PC-3 (cell line): Measurements from ENCODE around the gene CHRNB4. TPM values are rescaled to one million over a fixed set of nuclear protein-coding genes. Genes with fewer than 3 reads are reported as not detected.

Source experiments
- ATAC-seq: fragments of 200-7000 bp; cut with Tn5 transposase; 2 replicates; pipeline ENCODE4 v1.9.1; 2020; ENCODE audit warnings: mild to moderate bottlenecking, moderate library complexity
- BruUV-seq: library from RNA; stranded (reverse); fragments of 400-500 nt; replicated peaks from 2 replicates; lab custom pipeline; 2021; lab: Mats Ljungman, UMichigan
- CTCF ChIA-PET: fragments of 300-600 bp; sonication (Branson Sonifier 250); formaldehyde crosslinking; loops from one replicate; lab custom pipeline; 2022; ENCODE audit warnings: antibody characterized with exemption; lab: Charles Lee
- POLR2A ChIA-PET: fragments of 300-600 bp; sonication (Branson Sonifier 250); formaldehyde crosslinking; loops from one replicate; lab custom pipeline; 2022; ENCODE audit warnings: antibody characterized with exemption; ENCODE audit not compliant: unreplicated experiment; lab: Charles Lee
- DNase-seq: peaks from one replicate; pipeline ENCODE4 v3.0.0-alpha.2; 2015
- H2AFZ ChIP-seq: fragments of 300-600 bp; sonication (generic); 2 replicates; pipeline ENCODE4 v1.6.0; 2016; ENCODE audit warnings: antibody characterized with exemption, low read length
- H3F3A ChIP-seq: fragments of 300-600 bp; sonication (generic); one replicate; pipeline ENCODE4 v1.6.0; 2017; ENCODE audit warnings: antibody characterized with exemption, low read length, control low read depth, mild to moderate bottlenecking; ENCODE audit not compliant: unreplicated experiment
- H3K27ac ChIP-seq: fragments of 300-600 bp; sonication (generic); 2 replicates; pipeline ENCODE4 v1.5.1; 2016; ENCODE audit warnings: mild to moderate bottlenecking, low read length
- H3K27me3 ChIP-seq: fragments of 300-600 bp; sonication (generic); 2 replicates; pipeline ENCODE4 v1.6.1; 2016; ENCODE audit warnings: low read length, mixed read lengths
- H3K36me3 ChIP-seq: fragments of 300-600 bp; sonication (generic); 2 replicates; pipeline ENCODE4 v1.6.1; 2016; ENCODE audit warnings: low read depth, mixed run types, low read length, mixed read lengths
- H3K4me1 ChIP-seq: fragments of 300-600 bp; sonication (generic); 2 replicates; pipeline ENCODE4 v1.5.1; 2016; ENCODE audit warnings: low read length; ENCODE audit not compliant: insufficient read depth
- H3K4me2 ChIP-seq: fragments of 300-600 bp; sonication (generic); 2 replicates; pipeline ENCODE4 v1.6.0; 2016; ENCODE audit warnings: low read length
- H3K4me3 ChIP-seq: fragments of 300-600 bp; sonication (generic); 2 replicates; pipeline ENCODE4 v1.5.1; 2016; ENCODE audit warnings: mild to moderate bottlenecking, low read length, mixed read lengths
- H3K79me2 ChIP-seq: fragments of 300-600 bp; sonication (generic); 2 replicates; pipeline ENCODE4 v1.6.1; 2017; ENCODE audit warnings: low read length, mixed read lengths
- H3K9ac ChIP-seq: fragments of 300-600 bp; sonication (generic); 2 replicates; pipeline ENCODE4 v1.6.0; 2016; ENCODE audit warnings: mild to moderate bottlenecking, low read length
- H3K9me2 ChIP-seq: fragments of 300-600 bp; sonication (generic); replicated peaks from 2 replicates; pipeline ENCODE4 v1.6.1; 2016; ENCODE audit warnings: mixed run types, low read length, mixed read lengths
- H3K9me3 ChIP-seq: fragments of 300-600 bp; sonication (generic); 2 replicates; pipeline ENCODE4 v1.6.1; 2016; ENCODE audit warnings: low read length, mixed read lengths
- H4K20me1 ChIP-seq: fragments of 300-600 bp; sonication (generic); 2 replicates; pipeline ENCODE4 v1.6.1; 2016; ENCODE audit warnings: low read length, mixed read lengths
- CTCF ChIP-seq: fragments of 300-600 bp; sonication (generic); conservative IDR thresholded peaks from 2 replicates; pipeline ENCODE4 v1.5.1; 2017; ENCODE audit warnings: antibody characterized with exemption, low read depth, mild to moderate bottlenecking, low read length
- EZH2 ChIP-seq: fragments of 300-600 bp; sonication (generic); IDR thresholded peaks from one replicate; pipeline ENCODE4 v1.6.1; 2017; ENCODE audit warnings: antibody characterized with exemption, mild to moderate bottlenecking, low read length; ENCODE audit not compliant: unreplicated experiment
- EZH2phosphoT487 ChIP-seq: fragments of 300-600 bp; sonication (generic); IDR thresholded peaks from 2 replicates; pipeline ENCODE4 v1.6.1; 2018; ENCODE audit warnings: mild to moderate bottlenecking, antibody characterized with exemption, low read length, borderline replicate concordance
- intact Hi-C: fragments of 100-400 bp; cut with micrococcal nuclease; formaldehyde crosslinking; loops from 2 replicates; pipeline ENCODE4 v1.9.0; 2023
- total RNA-seq: library from RNA; depleted of rRNA; stranded (reverse); fragments of >200 nt; gene quantifications from 2 replicates; pipeline ENCODE4 v1.2.3, GENCODE V29; 2014

Gene CHRNB4
- total RNA-seq, 1 experiment from 2014 or later, result not detected

DNA sequence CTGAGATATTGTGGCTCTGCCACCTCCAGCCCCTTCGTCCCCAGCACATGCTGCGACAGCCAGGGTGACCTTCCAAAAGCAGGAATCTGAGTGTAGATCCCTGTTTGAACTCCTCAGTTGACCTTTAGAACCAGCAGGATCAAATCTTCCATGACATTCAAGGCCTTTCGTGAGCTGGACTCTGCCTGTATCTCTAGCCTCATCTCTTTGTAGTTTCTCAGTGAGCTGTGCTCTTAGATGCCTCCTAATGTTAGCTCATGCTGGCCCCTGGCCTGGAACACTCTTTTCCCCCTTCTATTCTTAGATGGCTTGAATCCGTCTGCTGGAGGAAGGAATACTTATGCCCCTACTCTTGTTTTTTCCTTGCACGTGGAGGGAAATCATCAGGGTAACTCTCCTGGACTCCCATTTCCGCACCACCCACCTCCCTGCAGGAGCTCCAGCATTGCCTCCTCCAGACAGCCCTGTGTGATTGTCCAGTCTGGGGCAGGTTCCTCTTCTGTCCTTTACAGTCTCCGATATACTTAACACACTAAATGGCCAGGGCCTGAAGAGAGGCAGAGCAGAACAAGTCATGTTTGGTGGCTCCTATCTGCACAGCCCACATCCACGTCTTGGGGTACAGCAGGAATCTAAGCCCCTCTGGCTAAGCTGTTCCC lies 26.7 kb upstream of the CHRNB4 start:
- CTCF ChIA-PET, result no interaction called here

DNA sequence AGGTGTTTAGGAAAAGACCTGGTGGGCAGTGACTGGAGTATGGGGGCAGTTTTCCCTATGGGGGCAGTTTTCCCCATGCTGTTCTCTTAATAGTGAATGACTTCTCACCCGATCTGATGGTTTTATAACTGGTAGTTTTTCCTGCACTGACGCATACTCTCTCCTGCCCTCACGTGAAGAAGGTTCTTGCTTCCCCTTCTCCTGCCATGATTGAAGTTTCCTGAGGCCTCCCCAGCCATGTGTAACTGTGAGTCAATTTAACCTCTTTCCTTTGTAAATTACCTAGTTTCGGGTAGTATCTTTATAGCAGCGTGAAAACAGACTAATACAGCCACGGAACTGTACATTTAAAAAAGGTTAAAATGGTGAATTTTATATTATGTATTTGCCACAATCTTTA lies 25.0 kb upstream of the CHRNB4 start:
- no peak overlapping the region for H3K4me3 ChIP-seq
- BruUV-seq, result no TSS peak
- POLR2A ChIA-PET, result no interaction called here

More for the DNA sequence above, 26.7 kb upstream of the CHRNB4 start:
- no TSS peak for BruUV-seq
- ATAC-seq, result no peak
- intact Hi-C loops, result no loop called here
- no peak overlapping the region for H3K4me2 ChIP-seq
- TF ChIP-seq CTCF (no peak), EZH2 (no peak), EZH2phosphoT487 (no peak)
- H3K9me2 ChIP-seq, result no peaks in the 10 kb centered on the region
- H3K27me3 ChIP-seq, result no peaks in the 10 kb centered on the region
- H4K20me1 ChIP-seq, result no peaks in the 10 kb centered on the region
- H2AFZ ChIP-seq, result no peak overlapping the region
- H3K4me1 ChIP-seq, result no peaks in the 10 kb centered on the region
- no peaks in the 10 kb centered on the region for H3F3A ChIP-seq
- DNase-seq, result no peak
- H3K79me2 ChIP-seq, result no peaks in the 10 kb centered on the region
- no peak overlapping the region for H3K27ac ChIP-seq
- H3K36me3 ChIP-seq, result no peaks in the 10 kb centered on the region
- H3K9me3 ChIP-seq, result no peaks in the 10 kb centered on the region
- POLR2A ChIA-PET, result no interaction called here
- no peak overlapping the region for H3K4me3 ChIP-seq
- H3K9ac ChIP-seq, result no peak overlapping the region

More for the DNA sequence above, 25.0 kb upstream of the CHRNB4 start:
- no peak overlapping the region for H3K9ac ChIP-seq
- H3K4me2 ChIP-seq, result no peak overlapping the region
- CTCF ChIA-PET, result no interaction called here
- H3K79me2 ChIP-seq, result no peaks in the 10 kb centered on the region
- H3K4me1 ChIP-seq, result no peaks in the 10 kb centered on the region
- no peaks in the 10 kb centered on the region for H3K9me2 ChIP-seq
- H3K27ac ChIP-seq, result no peak overlapping the region
- ATAC-seq, result no peak
- H3F3A ChIP-seq, result no peaks in the 10 kb centered on the region
- no peaks in the 10 kb centered on the region for H4K20me1 ChIP-seq
- no peaks in the 10 kb centered on the region for H3K36me3 ChIP-seq
- intact Hi-C loops, result no loop called here
- H2AFZ ChIP-seq, result no peak overlapping the region
- DNase-seq, result no peak
- TF ChIP-seq EZH2phosphoT487 (no peak), EZH2 (no peak), CTCF (no peak)
- H3K9me3 ChIP-seq, result no peaks in the 10 kb centered on the region
- H3K27me3 ChIP-seq, result no peaks in the 10 kb centered on the region
